GM18517 (cell line): Measurements from ENCODE around the gene SLCO4A1.

Experiments
- ATAC-seq: cut with Tn5 transposase; IDR thresholded peaks from one replicate; pipeline ENCODE4 v1.9.1; 2021; ENCODE audit warnings: mild to moderate bottlenecking, moderate library complexity; ENCODE audit not compliant: unreplicated experiment

SLCO4A1 gene

DNA sequence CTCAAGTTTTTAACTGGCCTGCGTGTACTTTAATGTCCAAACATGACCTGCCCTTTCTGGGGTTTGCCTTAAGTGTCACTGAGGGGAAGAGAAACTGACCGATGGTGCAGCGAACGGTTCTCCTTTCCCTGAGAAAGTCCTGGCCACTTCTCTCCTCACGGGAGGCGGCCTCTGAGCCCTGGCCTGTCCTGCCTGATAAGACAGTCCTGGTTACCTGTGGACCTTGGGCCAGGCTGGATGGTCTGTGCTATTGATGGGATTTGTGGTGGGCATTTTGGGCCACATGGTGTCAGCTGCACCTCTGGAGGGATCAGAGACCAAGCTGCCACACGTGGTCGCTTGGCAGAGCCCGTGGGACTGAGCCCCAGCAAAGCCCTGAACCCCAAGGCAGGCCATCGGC is 54.7 kb downstream of the SLCO4A1 start:
- no peak for ATAC-seq

DNA sequence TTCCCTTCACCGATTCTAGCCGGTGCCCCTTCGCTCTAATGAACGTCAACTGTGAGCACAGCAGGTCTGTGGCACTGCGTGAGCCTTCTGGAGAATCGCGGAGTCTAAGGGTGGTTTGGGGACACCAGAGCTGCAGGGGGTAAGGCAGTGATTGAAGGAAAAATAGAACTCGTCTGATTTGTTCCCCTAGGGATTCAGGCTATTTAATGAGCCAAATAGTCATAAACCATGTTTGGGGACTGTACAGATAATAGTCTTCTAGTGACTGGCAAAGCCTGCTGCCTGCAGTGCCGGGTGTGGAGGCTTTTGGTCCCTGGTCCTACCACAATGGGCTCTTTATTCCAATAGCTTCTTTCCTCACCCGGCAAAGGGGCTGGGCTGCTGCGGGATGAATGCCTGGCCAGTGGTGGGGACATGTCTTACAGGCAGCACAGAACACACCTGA is 55.2 kb downstream of the SLCO4A1 start:
- no peak for ATAC-seq

DNA sequence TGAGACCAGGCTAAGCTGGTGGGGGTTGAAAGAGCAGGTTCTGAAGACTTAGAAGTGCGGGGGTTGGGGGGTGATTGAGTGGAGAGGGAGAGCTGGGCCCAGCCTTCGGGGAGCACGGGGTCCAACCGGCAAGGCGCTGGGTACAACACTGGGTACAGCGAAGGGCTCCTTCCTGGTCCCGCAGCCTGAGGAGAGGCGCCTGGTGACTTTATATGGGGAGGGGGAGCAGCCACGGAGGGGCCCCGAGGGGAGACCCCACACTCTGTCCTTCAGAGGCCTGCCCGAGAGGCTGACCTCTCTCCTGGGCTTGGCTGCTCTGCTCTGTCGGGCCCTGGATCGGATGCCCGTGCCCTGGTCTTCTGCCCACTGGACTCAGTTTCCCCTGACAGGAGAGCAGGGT is 55.9 kb downstream of the SLCO4A1 start:
- ATAC-seq: no peak

DNA sequence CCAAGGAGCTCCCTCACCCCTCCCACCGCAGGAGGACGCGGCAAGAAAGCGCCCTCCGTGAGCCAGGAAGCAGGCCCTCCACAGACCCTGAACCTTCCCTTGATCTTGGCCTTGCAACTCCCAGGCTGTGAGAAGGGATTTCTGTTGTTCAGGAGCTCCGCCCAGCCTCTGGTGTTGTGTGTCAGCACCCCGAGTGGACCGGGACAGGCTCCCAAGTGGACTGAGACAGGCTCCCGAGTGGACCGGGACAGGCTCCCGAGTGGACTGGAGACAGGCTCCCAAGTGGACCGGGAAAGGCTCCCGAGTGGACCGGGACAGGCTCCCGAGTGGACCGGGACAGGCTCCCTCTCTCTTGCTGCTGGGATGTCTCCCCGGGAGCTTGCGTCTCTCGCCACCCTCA is 57.0 kb downstream of the SLCO4A1 start:
- ATAC-seq: no peak

- ATAC-seq: no peak
These were observed 57.4 kb downstream of the SLCO4A1 start for GRCh38 chr20:62699741-62700140.

DNA sequence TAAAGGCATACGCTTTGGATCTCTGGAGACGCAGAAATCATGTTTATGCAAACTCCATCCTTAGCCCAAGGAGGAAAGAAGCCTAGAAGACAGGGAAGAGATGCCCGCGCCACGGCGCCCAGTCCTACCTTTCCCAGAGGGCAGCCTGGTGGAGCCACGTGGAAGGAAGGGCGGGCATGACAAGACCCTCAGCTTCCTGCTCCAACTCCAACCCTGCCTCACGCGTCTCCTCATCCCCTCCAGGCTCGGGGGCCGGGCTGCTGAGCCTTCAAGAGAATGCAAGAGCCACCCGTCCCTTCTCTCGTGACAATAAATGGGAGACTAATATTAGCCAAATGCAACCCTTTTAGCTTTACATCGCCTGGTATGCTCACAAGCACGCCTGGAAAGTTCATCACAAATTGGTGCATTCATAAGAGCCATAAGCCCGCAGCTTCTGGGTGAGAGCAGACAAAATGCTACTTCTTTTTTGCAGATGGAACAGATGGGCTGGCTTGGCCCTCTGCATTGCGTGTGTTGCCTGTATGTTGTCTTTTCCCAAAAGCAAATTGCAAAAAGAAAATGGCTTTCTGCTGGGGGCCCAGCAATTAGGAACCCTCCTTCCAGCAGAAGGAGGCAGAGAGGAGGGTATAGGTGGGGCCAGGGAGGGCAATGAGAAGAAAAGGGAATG is 58.1 kb downstream of the SLCO4A1 start:
- no peak for ATAC-seq

GRCh38 chr20:62701161-62702012 is 59.1 kb downstream of the SLCO4A1 start:
- no peak for ATAC-seq

DNA sequence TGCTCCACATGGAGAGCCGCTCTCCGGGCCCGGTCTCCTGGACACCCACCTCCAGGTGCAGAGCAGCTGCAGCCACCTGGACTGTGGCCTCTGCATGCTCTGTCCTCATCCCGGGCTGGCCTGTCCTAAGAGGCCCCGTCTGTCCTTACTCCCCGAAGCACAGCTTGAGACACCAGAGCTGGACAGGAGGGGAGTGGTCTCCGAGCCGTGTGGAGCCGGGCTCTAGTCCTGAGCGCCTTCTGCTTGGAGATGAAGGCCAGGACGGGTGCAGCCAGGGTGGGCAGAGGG is 59.7 kb downstream of the SLCO4A1 start:
- ATAC-seq: no peak

DNA sequence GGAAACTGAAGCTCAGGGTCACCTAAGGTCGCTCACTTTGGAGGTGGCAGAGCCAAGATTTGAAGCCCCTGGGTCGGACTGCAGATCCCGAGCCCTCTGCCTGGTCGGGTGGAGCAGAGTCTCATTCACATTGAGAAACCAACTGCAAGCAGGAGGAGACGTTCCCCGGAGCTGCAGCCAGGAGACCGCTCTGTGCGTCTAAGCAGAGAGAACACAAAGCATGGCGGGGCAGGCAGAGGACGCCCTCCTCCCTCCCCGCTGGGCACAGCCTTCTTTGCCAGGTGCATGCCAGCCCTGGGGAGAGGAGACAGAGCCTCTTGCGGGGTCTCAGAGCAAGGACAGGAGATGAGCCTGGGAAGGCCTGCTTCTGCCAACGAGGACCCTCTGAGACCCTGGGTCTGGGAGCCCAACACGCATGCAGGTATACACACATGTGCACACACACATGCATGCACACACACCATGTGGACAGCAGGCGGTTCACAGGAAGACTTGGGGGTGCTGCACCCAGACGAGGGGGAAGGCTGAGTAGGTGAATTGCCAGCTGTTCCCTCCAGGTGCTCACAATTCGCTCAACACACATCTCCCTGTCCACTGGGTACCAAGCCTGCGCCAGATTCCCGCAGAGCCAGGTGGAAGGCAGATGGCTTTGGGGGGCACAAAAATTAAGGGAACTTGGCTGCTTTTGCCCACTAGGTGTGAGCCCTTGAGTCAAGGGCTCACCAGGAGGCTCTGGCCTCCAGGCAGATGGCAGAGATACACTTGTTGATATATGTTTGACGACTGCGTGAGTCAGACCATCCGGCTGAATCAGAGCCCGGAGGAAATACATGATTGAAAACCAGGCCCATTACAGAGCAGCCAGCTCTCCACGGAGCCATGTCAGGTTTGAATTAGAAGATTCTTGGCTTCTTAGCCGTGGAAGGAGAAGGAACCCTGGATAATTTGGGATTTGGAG is 60.9 kb downstream of the SLCO4A1 start:
- no peak for ATAC-seq

DNA sequence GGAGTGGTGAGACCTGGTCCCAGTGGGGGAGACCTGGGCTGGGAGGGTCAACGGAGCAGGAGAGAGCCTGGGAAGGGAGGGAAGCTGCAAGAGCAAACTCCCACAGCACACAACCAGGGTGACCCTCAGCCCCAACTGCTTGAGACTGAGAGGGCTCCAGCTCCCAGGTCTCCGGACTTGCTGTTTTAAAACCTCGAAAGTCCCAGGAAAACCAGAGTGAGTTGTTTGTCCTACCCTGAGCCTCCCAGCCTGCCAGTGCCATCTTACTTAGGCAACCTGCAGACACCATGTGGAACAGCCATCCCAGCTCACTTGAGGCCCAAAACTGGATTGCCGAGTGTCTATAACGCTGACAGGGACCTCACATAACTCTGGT is 61.5 kb downstream of the SLCO4A1 start:
- ATAC-seq: no peak

DNA sequence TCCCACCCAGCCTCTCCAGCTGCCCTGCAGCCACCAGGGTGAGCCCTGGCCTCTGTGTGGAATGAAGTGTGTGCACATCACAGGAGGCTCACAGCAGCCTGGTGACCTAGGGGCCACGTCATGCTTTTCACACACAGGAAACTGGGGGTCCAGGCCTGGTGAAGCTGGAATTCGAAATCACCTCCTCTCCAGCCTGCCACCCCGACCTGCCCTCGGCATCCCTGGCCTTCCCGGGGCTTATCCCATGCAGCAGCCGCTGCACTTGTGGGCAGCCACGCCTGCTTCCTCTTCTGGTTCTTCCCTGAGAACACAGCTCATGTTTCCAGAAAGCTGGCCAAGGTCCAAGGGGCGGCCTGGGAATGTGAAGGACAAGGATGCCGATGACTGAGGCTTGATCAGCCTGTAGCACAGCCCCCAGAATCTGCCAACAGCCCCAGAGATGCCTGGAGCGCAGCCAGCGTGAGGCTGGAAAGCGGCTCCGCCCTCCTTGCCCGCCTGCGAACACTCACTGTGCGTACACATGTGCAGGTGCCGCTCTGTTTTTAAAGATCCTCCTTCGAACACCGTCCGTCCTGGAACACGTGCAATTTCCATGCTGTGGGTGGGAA is 62.1 kb downstream of the SLCO4A1 start:
- ATAC-seq: no peak

- ATAC-seq: no peak
These were observed 63.3 kb downstream of the SLCO4A1 start for GRCh38 chr20:62705627-62706026.

DNA sequence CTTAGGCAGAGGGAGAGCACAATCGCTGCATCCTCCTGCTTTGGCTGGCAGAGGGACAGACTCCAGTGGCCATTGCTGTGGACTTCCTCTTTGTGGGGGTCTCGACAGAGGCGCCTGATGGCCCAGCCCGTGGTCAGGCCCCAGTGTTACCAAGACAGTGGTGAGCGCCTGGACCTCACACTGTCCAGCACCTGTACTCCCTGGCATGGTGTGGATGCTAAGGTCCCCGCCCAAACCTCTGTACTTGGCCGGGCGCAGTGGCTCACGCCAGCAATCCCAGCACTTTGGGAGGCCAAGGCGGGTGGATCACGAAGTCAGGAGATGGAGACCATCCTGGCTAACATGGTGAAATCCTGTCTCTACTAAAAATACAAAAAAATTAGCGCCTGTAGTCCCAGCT is 64.0 kb downstream of the SLCO4A1 start:
- no peak for ATAC-seq

DNA sequence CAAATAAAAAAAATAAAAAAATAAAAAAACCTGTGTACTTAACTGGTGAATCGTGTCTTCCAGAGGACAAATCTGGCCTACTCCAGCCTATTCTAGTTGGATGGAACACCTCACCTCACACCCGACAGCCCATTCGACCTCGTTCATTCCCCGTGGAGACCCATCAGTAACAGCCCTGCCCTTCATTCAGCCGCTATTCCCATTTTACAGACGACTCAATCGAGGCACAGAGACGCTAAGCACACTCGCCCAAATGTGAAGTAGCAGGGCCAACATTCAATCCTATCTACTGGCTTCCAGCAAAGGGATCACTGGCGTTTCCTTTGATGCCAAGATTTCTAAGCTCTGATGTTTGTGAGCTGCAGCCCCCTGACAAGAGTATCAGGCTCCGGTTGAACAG is 64.6 kb downstream of the SLCO4A1 start:
- ATAC-seq: no peak

- ATAC-seq: no peak
These were observed 65.1 kb downstream of the SLCO4A1 start for GRCh38 chr20:62707276-62707920.

- ATAC-seq: no peak
These were observed 65.7 kb downstream of the SLCO4A1 start for GRCh38 chr20:62707921-62708521.

DNA sequence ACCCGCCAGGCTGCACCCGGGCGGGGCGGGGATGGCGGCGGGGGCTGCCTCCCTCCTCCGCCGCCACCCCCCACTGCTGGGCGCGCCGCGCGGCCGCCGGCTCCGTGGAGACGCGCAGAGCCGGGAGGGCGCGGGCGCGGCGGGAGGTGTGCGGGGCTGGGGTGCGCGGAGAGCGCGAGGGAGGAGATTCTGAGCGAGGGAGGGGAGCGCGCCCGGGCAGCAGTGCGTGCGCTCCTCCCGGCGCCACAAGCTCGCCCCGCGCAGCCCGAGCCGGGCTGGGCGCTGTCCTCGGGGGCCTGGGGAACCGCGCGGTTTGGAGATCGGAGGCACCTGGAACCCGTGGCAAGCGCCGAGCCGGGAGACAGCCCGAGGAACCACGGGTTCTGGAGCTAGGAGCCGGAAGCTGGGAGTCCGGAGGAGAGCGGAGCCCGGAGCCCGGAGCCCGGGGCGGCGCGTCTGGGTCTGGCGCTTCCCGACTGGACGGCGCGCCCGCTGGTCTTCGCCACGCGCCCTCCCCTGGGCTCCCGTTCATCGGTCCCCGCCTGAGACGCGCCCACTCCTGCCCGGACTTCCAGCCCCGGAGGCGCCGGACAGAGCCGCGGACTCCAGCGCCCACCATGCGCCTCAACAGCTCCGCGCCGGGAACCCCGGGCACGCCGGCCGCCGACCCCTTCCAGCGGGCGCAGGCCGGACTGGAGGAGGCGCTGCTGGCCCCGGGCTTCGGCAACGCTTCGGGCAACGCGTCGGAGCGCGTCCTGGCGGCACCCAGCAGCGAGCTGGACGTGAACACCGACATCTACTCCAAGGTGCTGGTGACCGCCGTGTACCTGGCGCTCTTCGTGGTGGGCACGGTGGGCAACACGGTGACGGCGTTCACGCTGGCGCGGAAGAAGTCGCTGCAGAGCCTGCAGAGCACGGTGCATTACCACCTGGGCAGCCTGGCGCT is 66.6 kb downstream of the SLCO4A1 start, which contains the start of gene NTSR1:
TSS of gene NTSR1 (plus strand) at position 246 of the 946 bp plus-strand sequence. CDS start at position 618, 372 bp downstream.
- no peak for ATAC-seq

- no peak for ATAC-seq
These were observed 67.2 kb downstream of the SLCO4A1 start for GRCh38 chr20:62709537-62709905.
